AG09309 (cell line): ENCODE data around the gene VKORC1L1.
"Not testable (repeated sequence)": the region's sequence is repeated elsewhere in the genome, so short reads cannot be mapped to it uniquely, and the experiment has no call there.

ENCODE experiments used
- DNase-seq: peaks from one replicate; pipeline ENCODE4 v3.0.0-alpha.2; 2010; ENCODE audit warnings: low read depth
- H3K4me3 ChIP-seq: 2 replicates; pipeline ENCODE4 v1.5.1; 2011; ENCODE audit warnings: mild to moderate bottlenecking, low read depth, low read length, moderate library complexity; ENCODE audit not compliant: control insufficient read depth
- CTCF ChIP-seq: IDR thresholded peaks from 2 replicates; pipeline ENCODE4 v1.5.1; 2011; ENCODE audit warnings: mild to moderate bottlenecking, low read depth, low read length, inconsistent platforms; ENCODE audit not compliant: insufficient read depth, control insufficient read depth; ENCODE audit errors: missing control alignments

Gene VKORC1L1

GRCh38 chr7:65981965-65982792 is 109.3 kb downstream of the VKORC1L1 start, which contains the start of gene GUSB:
Gene GUSB (minus strand): TSS chr7:65982213. CDS start chr7:65982183, 30 bp downstream.
- peak; percentile 21 for DNase-seq
- peak within 1 kb of the TSS; percentile 53 for H3K4me3 ChIP-seq
- TF ChIP-seq CTCF, result no peak

GRCh38 chr7:65983965-65984658 is 111.2 kb downstream of the VKORC1L1 start:
- H3K4me3 ChIP-seq, result no peak overlapping the region
- no peak for TF ChIP-seq CTCF
- no peak for DNase-seq

- no peak overlapping the region for H3K4me3 ChIP-seq
- TF ChIP-seq CTCF, result no peak
- no peak for DNase-seq
Measured at GRCh38 chr7:65988084-65988483, 115.2 kb downstream of the VKORC1L1 start.

- not testable (repeated sequence) for H3K4me3 ChIP-seq, DNase-seq
Measured at GRCh38 chr7:65988503-65988902, 115.6 kb downstream of the VKORC1L1 start.

GRCh38 chr7:65989694-65990080 is 116.8 kb downstream of the VKORC1L1 start:
- DNase-seq, result no peak
- no peak for TF ChIP-seq CTCF
- no peak overlapping the region for H3K4me3 ChIP-seq

GRCh38 chr7:65991829-65992228 is 119.0 kb downstream of the VKORC1L1 start:
- not testable (repeated sequence) for H3K4me3 ChIP-seq, DNase-seq

GRCh38 chr7:65992526-65992925 is 119.7 kb downstream of the VKORC1L1 start:
- DNase-seq, result no peak
- no peak for TF ChIP-seq CTCF
- H3K4me3 ChIP-seq, result no peak overlapping the region

- not testable (repeated sequence) for H3K4me3 ChIP-seq, DNase-seq
Measured at GRCh38 chr7:65994984-65995383, 122.1 kb downstream of the VKORC1L1 start.

- DNase-seq, H3K4me3 ChIP-seq: not testable (repeated sequence)
Measured at GRCh38 chr7:66000823-66001417, 128.0 kb downstream of the VKORC1L1 start.

- not testable (repeated sequence) for H3K4me3 ChIP-seq, DNase-seq
Measured at GRCh38 chr7:66005115-66005671, 132.3 kb downstream of the VKORC1L1 start.
